HG02798 (cell line): ENCODE results near the gene DOK1.
"Not testable (repeated sequence)": the region's sequence is repeated elsewhere in the genome, so short reads cannot be mapped to it uniquely, and the experiment has no call there.

Source experiments
- ATAC-seq: cut with Tn5 transposase; IDR thresholded peaks from one replicate; pipeline ENCODE4 v1.9.1; 2021; ENCODE audit warnings: mild to moderate bottlenecking; ENCODE audit not compliant: unreplicated experiment, poor library complexity

DOK1 gene

GRCh38 chr2:74544634-74545033 is 9.9 kb upstream of the DOK1 start:
- ATAC-seq = no peak

- ATAC-seq = no peak
These were observed 8.5 kb upstream of the DOK1 start for GRCh38 chr2:74546004-74546403.

- ATAC-seq = no peak
These were observed 6.1 kb upstream of the DOK1 start for GRCh38 chr2:74548285-74548899.

GRCh38 chr2:74548900-74549826 is 5.4 kb upstream of the DOK1 start:
- ATAC-seq = peak; percentile 48

- ATAC-seq = no peak
These were observed 4.3 kb upstream of the DOK1 start for GRCh38 chr2:74550231-74550630.

- ATAC-seq = no peak
These were observed 3.0 kb upstream of the DOK1 start for GRCh38 chr2:74551530-74551929.

- ATAC-seq = no peak
These were observed 2.3 kb upstream of the DOK1 start for GRCh38 chr2:74551942-74552913.

- no peak for ATAC-seq
These were observed 1.4 kb upstream of the DOK1 start for GRCh38 chr2:74552914-74553811.

GRCh38 chr2:74554820-74555531 is 456 bp downstream of the DOK1 start:
- ATAC-seq = peak; percentile 46

GRCh38 chr2:74555610-74556103 is 1.1 kb downstream of the DOK1 start:
- no peak for ATAC-seq

- no peak for ATAC-seq
These were observed 1.6 kb downstream of the DOK1 start for GRCh38 chr2:74556159-74556558.

- no peak for ATAC-seq
These were observed 2.4 kb downstream of the DOK1 start for GRCh38 chr2:74556831-74557370.

- ATAC-seq = no peak
These were observed 4.0 kb downstream of the DOK1 start for GRCh38 chr2:74558284-74559230.

- ATAC-seq = no peak
These were observed 5.4 kb downstream of the DOK1 start for GRCh38 chr2:74559912-74560311.

- ATAC-seq = no peak
These were observed 6.1 kb downstream of the DOK1 start for GRCh38 chr2:74560591-74560990.

GRCh38 chr2:74561022-74561421 is 6.5 kb downstream of the DOK1 start:
- ATAC-seq = not testable (repeated sequence)

GRCh38 chr2:74562126-74562775 is 7.7 kb downstream of the DOK1 start:
- no peak for ATAC-seq
